Spinal cord (tissue), 10 donors: ENCODE measurements around the gene USP12. TPM values are rescaled to one million over a fixed set of nuclear protein-coding genes. Genes with fewer than 3 reads are reported as not detected.
"Not testable (repeated sequence)": the region's sequence is repeated elsewhere in the genome, so short reads cannot be mapped to it uniquely, and the experiment has no call there.

Experiments used
- DNase-seq, 6 donors: peaks; one replicate each; pipeline versions ENCODE4 v3.0.0 to v3.0.0-alpha.2; 2013 to 2015; ENCODE audit warnings: low spot score in 6 of 6, low read depth in 4 of 6
- H3K27ac ChIP-seq: one replicate; pipeline ENCODE4 v1.5.1; 2013; ENCODE audit warnings: low read depth, low read length, control low read depth
- H3K27me3 ChIP-seq: one replicate; pipeline ENCODE4 v1.6.1; 2013; ENCODE audit warnings: low read length; ENCODE audit not compliant: control insufficient read depth, insufficient read depth
- H3K36me3 ChIP-seq: one replicate; pipeline ENCODE4 v1.6.1; 2013; ENCODE audit warnings: low read length; ENCODE audit not compliant: control insufficient read depth, insufficient read depth
- H3K4me1 ChIP-seq: one replicate; pipeline ENCODE4 v1.6.1; 2013; ENCODE audit warnings: low read length; ENCODE audit not compliant: control insufficient read depth, insufficient read depth
- H3K4me3 ChIP-seq: one replicate; pipeline ENCODE4 v1.5.1; 2013; ENCODE audit warnings: low read depth, low read length, control low read depth
- H3K9me3 ChIP-seq: one replicate; pipeline ENCODE4 v1.6.1; 2013; ENCODE audit warnings: low read length; ENCODE audit not compliant: control insufficient read depth, insufficient read depth
- WGBS: methylation state at CpG from one replicate; pipeline ENCODE4 v1.1.5; 2013; ENCODE audit warnings: missing lambda C conversion rate; ENCODE audit not compliant: insufficient coverage; 5-methylcytosine and 5-hydroxymethylcytosine counted together
- polyA plus RNA-seq, 2 donors: library from polyadenylated mRNA; unstranded; fragments of 120-200 nt; gene quantifications; one replicate each; pipeline ENCODE4 v1.2.1, GENCODE V29; 2013; ENCODE audit not compliant: insufficient read length in 2 of 2
- total RNA-seq, 2 donors: library from RNA; depleted of rRNA in 1 of 2; stranded (reverse); fragments of 120-200 nt in 1 of 2; fragments of >200 nt in 1 of 2; gene quantifications; one replicate each; pipeline versions ENCODE4 v1.2.3 to v1.2.4, GENCODE V29; 2013 to 2014
- donor health status: healthy.

The USP12 gene
- total and polyA plus RNA-seq, 4 donors = 20.6 to 70.7 (median 31.2) TPM

DNA sequence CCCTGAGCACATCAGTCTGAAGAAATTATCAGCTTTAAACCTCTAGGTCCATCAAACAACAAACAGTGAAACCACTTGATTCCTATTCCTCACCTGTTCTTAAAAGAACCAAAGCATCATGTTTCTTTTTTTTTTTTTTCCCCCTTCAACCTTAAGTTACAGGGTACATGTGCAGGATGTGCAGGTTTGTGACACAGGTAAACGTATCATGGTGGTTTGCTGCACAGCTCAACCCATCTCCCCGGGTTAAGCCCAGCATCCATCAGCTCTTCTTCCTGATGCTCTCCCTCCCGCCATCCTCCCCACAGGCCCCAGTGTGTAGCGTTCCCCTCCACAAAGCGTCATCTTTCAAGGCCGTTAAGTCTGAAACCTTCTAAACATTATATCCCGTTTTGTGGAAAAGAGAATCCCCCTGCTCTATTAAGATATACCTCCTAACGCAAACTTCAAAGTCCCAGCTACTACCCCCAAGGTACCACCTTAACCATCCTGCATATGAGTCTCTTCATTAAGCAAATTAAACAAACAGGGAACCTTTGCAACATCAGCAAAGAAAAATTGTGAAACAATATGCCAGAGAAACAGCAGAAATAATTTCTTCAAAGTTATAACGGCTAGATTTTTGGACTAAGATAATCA lies 10.8 kb downstream of the USP12 start:
- WGBS = 70% methylated on average over 8 of the region's 9 CpGs
- no peak overlapping the region for H3K4me3 ChIP-seq
- peaks cover 2% of the 10 kb centered on the region for H3K9me3 ChIP-seq
- no peaks in the 10 kb centered on the region for H3K4me1 ChIP-seq
- H3K27ac ChIP-seq = no peak overlapping the region
- peak in 1 of 6 donors; percentile 51 for DNase-seq
- no peaks in the 10 kb centered on the region for H3K27me3 ChIP-seq
- H3K36me3 ChIP-seq = no peaks in the 10 kb centered on the region

DNA sequence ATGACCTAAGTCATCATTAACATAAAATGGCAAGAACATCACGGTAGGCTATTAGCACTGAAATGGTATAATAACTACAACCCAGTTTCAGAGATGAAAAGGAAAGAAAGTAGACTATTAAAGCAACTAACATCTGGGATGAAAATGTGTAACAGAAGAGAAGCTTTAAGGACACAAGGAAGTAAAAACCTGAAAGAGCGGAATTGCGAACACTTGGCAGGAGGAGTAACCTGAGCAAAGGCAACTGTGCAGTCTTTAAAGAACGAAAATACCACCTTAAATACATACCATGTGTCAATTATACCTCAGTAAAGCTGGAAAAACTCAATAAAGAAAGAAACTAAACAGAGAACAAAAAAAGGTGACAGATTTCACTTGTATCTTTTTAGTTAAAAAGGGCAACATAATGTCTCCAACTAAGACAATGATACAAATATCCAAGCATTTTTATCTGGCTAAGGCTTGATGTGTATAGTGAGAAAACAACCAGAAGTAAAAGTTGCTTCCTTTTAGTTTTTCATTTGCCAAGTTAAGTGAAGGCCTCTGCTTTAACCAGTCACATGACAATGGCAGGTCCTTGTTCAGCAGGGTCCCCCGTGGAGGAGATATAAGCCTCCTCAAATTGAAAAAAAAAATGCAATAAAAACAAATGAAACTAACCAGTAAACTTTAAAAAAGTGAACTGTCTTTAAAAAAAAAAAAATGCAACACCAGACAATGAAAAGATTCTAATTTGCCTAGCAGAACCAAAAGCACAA lies 11.6 kb downstream of the USP12 start:
- H3K36me3 ChIP-seq = no peaks in the 10 kb centered on the region
- WGBS = no CpG with 5 or more reads among the region's 5 CpGs
- DNase-seq = no peak
- no peak overlapping the region for H3K4me3 ChIP-seq
- H3K9me3 ChIP-seq = peaks cover 2% of the 10 kb centered on the region
- H3K4me1 ChIP-seq = no peaks in the 10 kb centered on the region
- no peak overlapping the region for H3K27ac ChIP-seq
- H3K27me3 ChIP-seq = no peaks in the 10 kb centered on the region

DNA sequence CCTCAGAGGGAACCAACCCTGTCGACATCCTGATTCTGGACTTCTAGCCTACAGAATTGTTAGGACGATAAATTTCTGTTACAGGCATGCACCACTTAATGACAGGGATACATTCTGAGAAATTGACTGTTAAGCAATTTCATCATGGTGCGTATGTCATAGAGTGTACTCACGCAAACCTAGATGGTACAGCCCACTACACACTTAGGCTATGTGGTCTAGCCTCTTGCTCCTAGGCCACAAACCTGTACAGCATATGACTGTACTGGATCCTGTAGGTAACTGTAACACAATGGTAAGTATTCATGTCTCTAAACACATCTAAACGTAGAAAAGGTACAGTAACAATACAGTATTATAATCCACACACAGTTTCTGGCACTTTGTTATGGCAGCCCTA lies 13.3 kb downstream of the USP12 start:
- Histone ChIP-seq H3K36me3 (no peaks in the 10 kb centered on the region), H3K9me3 (peaks cover 2% of the 10 kb centered on the region), H3K27ac (no peak overlapping the region), H3K4me1 (no peaks in the 10 kb centered on the region), H3K27me3 (no peaks in the 10 kb centered on the region), H3K4me3 (no peak overlapping the region)
- no peak for DNase-seq
- WGBS = 100% methylated on average over 2 of the region's 5 CpGs

DNA sequence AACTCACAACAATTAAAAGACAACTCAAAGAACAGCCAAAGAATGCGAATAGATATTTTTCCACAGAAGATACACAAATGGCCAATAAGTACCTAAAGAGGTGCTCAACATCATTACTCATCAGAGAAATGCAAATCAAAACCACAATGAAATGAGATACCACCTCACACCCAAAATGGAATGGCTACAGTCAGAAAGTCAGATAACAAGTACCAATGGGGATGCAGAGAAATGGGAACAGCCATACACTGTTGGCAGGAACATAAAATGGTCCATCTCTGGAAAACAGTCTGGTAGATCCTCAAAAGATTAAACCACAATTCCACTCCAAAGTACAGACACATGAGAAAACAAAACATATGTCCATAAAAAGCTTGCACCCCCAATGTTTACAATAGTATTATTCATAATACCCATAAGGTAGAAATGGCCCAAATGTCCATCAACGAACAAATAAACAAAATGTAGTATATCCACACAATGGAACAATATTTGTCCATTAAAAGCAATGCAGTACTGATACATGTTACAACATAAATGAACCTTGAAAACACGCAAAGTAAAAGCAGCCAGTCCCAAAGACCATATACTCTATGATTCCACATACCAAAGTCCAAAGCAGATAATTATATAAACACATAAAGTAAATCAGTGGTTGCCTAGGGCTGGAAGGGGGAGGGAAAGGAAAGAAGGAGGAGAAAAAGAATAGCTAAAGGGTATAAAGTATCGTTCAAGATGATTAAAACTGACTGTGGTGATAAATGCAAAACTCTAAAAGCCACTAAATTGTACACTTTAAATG lies 19.6 kb downstream of the USP12 start:
- H3K4me3 ChIP-seq = no peak overlapping the region
- H3K4me1 ChIP-seq = no peaks in the 10 kb centered on the region
- peaks cover 2% of the 10 kb centered on the region for H3K9me3 ChIP-seq
- 80% methylated on average over 2 of the region's 4 CpGs for WGBS
- H3K36me3 ChIP-seq = no peaks in the 10 kb centered on the region
- no peak overlapping the region for H3K27ac ChIP-seq
- H3K27me3 ChIP-seq = no peaks in the 10 kb centered on the region
- no peak for DNase-seq

DNA sequence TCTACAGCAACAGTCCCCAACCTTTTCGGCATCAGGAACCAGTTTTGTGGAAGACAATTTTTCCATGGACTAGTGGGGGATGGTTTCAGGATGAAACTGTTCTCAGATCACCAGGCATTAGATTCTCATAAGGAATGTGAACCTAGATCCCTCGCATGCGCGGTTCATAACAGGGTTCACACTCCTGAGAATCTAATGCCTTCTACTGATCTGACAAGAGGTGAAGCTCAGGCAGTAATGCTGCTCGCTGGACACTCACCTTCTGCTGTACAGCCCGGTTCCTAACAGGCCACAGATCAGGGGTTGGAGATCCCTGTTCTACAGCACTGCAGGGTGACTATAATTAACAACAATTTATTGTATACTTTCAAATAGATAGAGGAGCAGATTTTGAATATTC lies 21.9 kb downstream of the USP12 start:
- no peaks in the 10 kb centered on the region for H3K9me3 ChIP-seq
- H3K27me3 ChIP-seq = no peaks in the 10 kb centered on the region
- no peaks in the 10 kb centered on the region for H3K36me3 ChIP-seq
- WGBS = 97% methylated on average over 4 of the region's 6 CpGs
- DNase-seq = no peak
- no peak overlapping the region for H3K4me3 ChIP-seq
- no peaks in the 10 kb centered on the region for H3K4me1 ChIP-seq
- H3K27ac ChIP-seq = no peak overlapping the region

DNA sequence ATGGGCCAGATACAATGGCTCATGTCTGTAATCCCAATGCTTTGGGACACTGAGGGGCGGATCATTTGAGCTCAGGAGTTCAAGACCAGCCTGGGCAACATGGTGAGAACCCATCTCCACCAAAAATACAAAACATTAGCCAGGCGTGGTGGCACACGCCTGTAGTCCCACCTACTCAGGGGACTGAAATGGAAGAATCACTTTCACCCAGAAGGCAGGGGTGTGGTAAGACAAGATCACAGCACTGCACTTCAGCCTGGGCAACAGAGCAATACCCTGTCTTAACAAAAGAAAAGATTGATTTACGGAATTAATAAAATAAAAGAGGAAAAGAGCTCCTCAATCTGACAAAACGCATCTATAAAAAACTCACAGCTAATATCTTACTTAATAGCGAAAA lies 22.7 kb downstream of the USP12 start:
- no peak for DNase-seq
- WGBS = 100% methylated on average over 1 of the region's 6 CpGs

DNA sequence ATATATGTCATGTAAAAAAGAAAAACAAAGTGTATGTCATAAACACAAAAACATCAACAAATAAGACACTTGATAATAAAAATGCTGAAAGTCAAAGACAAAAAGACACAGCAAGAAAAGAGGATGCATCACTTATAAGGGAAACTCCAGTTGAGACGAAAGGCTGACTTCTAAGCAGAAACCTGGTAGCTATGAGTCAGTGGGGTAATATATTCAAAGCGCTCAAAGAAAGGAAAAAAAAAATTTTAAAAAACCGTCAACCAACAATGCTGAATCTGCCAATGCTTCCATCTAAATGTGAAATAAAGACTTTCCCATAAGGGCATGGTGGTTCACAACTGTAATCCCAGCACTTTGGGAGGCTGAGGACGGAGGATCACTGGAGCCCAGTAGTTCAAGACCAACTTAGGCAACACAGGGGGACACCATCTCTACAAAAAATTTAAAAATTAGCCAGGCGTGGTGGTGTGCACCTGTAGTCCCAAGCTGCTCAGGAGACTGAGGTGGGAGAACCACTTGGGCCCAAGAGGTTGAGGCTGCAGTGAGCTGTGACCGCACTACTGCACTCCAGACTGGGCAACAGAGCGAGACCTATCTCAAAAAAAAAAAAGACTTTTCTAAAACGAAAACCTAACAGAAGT lies 24.0 kb downstream of the USP12 start:
- H3K27ac ChIP-seq = no peak overlapping the region
- no peak for DNase-seq
- no peaks in the 10 kb centered on the region for H3K4me1 ChIP-seq

More for the DNA sequence above, 22.7 kb downstream of the USP12 start:
- Histone ChIP-seq H3K4me3 (no peak overlapping the region), H3K9me3 (no peaks in the 10 kb centered on the region), H3K36me3 (no peaks in the 10 kb centered on the region), H3K27ac (no peak overlapping the region), H3K4me1 (no peaks in the 10 kb centered on the region), H3K27me3 (no peaks in the 10 kb centered on the region)

DNA sequence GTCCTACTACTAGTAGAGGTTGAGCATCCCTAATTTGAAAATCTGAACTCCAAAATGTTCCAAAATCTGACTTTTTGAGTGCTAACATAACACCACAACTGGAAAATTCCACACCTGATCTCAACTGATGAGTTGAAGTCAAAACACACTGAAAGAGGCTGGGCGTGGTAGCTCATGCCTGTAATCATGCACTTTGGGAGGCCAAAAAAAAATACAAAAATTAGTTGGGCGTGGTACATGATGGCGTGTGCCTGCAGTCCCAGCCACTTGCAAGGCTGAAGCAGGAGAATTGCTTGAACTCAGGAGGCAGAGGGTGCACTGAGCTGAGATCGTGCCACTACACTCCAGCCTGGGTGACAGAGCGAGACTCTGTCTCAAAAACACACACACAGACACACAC lies 29.9 kb downstream of the USP12 start:
- Histone ChIP-seq H3K4me1 (peaks cover 4% of the 10 kb centered on the region), H3K27me3 (no peaks in the 10 kb centered on the region), H3K27ac (no peak overlapping the region), H3K36me3 (no peaks in the 10 kb centered on the region), H3K4me3 (no peak overlapping the region), H3K9me3 (peaks cover 6% of the 10 kb centered on the region)
- DNase-seq = no peak
- 97% methylated on average over 3 of the region's 5 CpGs for WGBS

More for the DNA sequence above, 24.0 kb downstream of the USP12 start:
- Histone ChIP-seq H3K9me3 (no peaks in the 10 kb centered on the region), H3K27me3 (no peaks in the 10 kb centered on the region), H3K36me3 (no peaks in the 10 kb centered on the region), H3K4me3 (no peak overlapping the region)
- WGBS = 100% methylated on average over 2 of the region's 8 CpGs

DNA sequence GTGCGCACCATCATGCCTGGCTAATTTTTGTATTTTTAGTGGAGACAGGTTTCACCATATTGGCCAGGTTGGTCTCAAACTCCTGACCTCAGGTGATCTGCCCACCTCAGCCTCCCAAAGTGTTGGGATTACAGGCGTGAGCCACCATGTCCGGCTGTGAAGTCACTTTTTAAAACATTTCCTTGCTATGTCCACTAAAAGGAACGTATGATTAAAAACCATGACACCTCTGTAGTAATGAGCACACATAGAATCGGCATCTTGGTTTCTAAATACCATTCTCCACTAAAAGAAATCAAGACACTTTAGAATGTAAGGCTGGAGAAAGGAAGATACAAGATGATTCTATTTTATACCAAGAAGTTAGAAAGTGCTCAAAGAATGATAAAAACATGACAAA lies 30.5 kb downstream of the USP12 start:
- H3K9me3 ChIP-seq, H3K4me3 ChIP-seq, H3K4me1 ChIP-seq, H3K27ac ChIP-seq, H3K27me3 ChIP-seq, DNase-seq, H3K36me3 ChIP-seq: not testable (repeated sequence)
- 100% methylated on average over 2 of the region's 5 CpGs for WGBS
